Midbrain (tissue), 1 donor: ENCODE results near the gene AGAP9.
A peak's percentile ranks its signal among the peaks of the same experiment; 100 is the strongest.
"Not testable (repeated sequence)": the region's sequence is repeated elsewhere in the genome, so short reads cannot be mapped to it uniquely, and the experiment has no call there.

Source experiments
- DNase-seq: peaks from one replicate; lab custom pipeline; 2025; lab: John Stamatoyannopoulos, UW

Gene AGAP9

GRCh38 chr10:47485943-47486342, 37.5 kb downstream of the AGAP9 start:
- not testable (repeated sequence) for DNase-seq

DNA sequence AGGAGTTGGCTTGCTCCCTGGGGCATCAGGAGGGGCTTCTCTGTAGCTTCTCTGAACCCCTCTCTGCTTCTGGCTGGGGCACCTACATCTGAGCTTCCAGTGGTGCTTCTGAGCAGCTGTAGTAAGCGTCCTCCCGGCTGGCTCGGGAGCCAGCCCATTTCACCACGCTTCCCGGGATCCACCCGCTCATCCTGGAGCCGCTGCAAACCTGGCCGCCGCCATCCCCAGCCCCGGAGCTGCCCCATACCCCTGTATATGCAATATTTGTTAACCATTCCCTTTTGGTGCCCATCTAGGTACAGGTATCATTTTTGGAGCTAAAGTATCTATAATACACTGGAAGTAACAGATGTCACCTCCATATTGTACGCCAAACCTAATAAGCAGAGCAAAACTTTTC, 38.7 kb downstream of the AGAP9 start:
- not testable (repeated sequence) for DNase-seq

DNA sequence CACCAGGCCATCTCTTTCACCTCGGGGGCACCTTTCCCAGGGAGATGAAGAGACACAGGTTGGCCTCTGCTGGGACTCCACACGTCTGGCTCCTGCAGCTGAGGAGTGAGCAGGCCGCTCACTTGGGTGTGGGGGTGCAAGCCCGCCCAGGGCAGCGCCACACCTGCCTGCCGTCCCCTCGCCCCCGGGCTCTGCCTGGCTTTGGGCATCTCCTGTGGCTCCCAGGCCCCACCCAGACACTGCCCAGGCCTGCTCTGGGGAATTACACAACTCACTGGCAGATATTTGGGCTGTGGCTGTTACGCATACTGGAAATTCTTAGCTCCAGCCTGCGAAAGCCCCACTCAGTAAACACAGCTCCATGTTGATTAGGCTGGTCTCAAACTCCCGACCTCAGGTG, 39.5 kb downstream of the AGAP9 start, which contains the start of gene ANXA8:
Gene ANXA8 (minus strand): TSS at position 193 of the 400 bp plus-strand sequence. CDS start 182 bp downstream, at position 11.
- not testable (repeated sequence) for DNase-seq

DNA sequence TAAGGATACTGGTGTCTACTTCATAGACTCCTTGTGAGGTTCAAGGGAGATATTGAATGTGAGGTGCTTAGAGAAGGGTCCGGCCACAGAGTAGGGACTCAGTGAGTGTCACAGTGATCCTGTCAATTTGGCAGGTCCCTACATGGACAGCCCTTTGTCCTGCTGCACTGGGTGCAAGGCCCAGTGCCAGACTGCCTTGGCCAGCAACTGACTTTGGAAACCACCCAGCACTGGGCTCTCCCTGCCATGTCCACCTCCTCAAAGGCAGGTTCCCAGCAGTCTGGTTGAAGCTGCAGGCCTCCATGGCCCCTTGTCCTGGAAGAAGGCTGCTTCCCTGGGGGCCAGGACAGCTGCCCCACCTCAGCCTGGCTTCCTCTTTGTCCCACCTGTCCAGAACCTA, 41.1 kb downstream of the AGAP9 start:
- DNase-seq, result not testable (repeated sequence)

- DNase-seq, result not testable (repeated sequence)
Measured at GRCh38 chr10:47481768-47482181, 41.7 kb downstream of the AGAP9 start.

DNA sequence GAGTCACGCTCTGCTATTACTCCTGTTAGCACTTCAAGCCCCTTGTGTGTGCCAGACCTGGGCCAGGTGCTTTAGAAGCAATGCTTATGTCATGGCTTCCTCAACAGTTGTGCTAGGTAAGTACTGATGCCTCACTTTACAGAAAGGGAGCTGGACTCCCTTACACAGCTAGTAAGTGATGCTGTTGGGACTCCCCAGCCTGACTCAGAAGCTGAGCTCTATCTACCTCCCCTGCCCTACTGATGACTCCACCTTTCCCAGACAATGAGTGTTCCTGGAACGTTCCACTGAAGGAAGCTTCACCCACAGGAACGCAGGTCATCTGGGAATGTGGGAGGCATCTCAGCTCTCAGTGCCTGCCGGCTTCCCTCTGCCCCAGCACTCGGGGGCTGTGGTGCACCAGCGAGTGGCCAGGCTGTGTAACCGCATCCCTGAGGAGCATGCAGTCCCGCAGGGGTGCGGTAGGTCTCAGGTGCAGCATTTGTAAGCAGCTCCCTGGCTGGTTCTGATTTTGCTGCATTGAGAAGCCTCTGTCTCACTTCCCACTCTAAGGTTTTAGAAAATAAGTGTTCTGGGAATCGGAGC, 42.2 kb downstream of the AGAP9 start:
- not testable (repeated sequence) for DNase-seq

DNA sequence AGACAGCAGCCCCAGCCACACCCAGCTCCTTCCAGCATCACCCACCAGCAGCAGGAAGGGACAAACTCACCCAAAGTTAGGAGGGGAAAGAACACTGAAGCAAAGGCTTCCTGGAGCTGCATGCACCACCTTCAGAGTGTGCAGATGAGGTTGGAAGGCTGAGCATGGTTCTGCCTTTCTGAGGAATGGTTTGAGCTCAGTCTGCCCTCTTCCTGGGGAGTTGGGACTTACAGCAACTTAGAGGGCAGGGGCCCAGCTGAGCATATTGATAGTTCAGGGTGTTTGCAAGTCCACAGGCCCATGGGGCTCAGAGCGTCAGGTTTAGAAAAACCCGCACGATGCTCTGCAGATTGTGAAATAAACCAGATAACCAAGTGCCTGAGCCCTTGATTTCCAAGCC, 43.3 kb downstream of the AGAP9 start:
- DNase-seq, result not testable (repeated sequence)

DNA sequence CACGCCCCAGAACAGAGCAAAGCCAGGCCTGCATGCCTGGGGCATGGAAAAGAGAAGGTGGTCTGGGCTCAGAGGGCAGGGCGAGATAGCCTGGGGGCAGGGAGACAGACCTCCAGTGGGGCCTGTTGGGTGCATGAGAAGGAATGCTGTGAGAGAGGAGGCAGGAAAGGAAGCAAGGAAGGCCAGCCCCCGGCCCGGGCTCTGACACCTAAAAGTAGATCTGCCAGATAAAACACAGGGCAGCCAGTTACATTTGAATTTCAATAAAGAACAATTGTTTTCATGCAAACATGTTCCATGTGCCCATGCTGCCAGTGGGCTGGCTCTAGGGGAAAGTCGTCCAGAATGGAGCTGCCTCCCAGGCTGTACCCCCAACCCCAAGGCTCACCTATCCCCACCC, 45.3 kb downstream of the AGAP9 start:
- DNase-seq, result not testable (repeated sequence)

DNA sequence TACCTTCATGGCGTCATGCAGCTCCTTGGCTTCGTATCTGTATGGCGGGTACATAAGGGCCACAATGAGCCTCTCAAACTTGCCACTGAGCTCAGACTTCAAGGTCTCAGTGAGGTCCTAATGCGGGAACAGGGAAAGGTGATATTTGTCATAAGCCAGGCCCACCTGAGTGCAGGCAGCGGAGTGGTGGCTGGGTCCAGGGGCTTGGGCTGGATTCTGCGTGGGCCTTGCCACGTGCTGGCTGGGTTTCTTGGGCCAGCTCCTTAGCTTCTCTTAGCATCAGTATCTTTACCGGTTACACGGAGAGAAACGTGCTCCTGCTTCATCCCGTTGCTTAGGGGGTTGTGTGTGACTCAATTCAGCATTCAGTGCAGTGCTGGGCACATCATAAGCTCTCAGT, 46.4 kb downstream of the AGAP9 start:
- DNase-seq, result not testable (repeated sequence)

GRCh38 chr10:47475101-47475500, 48.3 kb downstream of the AGAP9 start:
- not testable (repeated sequence) for DNase-seq

- DNase-seq, result not testable (repeated sequence)
Measured at GRCh38 chr10:47473516-47473915, 49.9 kb downstream of the AGAP9 start.

DNA sequence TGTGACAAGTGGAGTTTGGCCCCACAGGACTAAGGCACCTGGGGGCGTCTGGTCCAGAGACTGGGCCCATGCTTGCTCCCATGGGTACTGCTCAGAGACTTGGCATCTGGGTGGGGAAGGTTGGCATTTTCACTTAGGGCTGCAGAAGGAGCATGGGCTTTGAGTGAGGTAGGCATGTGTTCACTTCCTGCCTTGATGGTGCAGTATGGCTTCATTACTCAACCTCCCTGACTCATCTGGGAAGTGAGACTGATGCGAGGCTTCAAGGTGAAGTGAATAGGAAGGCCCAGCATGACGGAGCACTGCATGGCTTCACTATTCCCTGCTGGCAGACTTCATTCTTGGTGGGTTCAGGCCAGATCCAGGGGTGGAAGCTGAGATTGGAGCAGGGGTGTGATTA, 50.8 kb downstream of the AGAP9 start:
- not testable (repeated sequence) for DNase-seq

- not testable (repeated sequence) for DNase-seq
Measured at GRCh38 chr10:47472072-47472471, 51.4 kb downstream of the AGAP9 start.

- not testable (repeated sequence) for DNase-seq
Measured at GRCh38 chr10:47468731-47469528, 54.5 kb downstream of the AGAP9 start.

DNA sequence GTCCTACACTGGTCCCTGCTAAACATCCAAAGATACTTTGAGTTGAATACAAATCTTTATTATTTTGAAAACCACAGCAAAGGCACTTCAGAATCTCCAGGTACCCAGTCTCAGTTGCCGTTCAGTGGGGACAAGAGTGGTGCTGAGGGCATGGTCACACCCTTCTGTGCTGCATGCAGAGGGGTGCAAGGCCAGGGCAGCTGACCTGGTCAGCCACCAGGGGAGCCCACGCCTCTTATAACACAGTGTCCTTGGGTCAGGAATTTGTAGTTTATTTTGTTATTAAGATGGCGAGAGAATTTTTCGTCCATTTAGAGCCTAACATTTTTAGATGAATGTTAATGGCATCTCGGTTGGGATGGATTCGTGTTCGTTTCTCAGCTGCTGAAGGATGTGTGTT, 55.5 kb downstream of the AGAP9 start:
- not testable (repeated sequence) for DNase-seq

DNA sequence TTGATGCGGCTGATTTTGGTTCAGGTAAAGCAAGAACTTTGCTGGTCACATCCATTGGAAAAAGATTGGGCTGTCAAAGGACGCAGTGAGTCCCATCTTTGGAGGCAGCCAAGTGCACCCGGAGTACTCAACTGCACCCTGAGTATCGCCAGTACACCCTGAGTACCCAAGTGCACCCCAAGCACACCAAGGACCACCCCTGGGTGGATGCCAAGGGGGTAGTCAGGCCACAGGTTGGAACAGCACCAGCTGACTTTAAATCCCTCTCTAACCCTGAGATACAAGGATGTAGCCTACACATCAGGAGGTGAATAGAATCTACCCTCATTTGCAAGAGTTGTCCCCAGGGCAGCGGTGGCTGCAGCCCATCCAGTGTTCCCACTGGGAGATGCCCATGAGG, 56.0 kb downstream of the AGAP9 start:
- not testable (repeated sequence) for DNase-seq

DNA sequence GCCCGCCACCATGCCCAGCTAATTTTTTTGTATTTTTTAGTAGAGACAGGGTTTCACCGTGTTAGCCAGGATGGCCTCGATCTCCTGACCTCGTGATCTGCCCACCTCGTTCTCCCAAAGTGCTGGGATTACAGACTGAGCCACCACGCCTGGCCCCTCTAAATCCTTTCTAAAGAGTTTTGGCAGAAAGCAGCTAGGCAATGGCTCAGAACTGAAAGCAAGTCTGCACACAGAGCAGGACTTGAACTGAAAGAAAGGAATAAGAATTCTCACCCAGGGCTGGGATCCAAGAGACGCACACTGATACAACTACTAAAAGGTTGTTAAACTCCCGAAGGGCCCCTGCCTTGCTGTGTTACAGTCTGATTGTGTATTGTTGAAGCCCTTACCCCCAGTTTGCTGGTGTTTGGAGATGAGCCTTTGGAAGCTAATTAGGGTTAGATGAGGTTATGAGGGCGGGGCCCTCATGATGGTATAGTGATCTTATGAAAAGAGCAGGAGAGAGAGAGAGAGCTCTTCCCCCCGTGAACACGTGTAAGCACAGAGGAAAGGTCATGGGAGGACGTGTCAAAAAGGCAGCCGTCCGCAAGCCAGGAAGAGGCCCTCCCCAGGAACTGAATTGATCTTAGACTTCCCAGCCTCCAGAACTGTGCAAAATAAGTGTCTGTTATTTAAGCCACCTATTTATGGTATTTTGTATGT, 58.1 kb downstream of the AGAP9 start:
- DNase-seq, result not testable (repeated sequence)

- DNase-seq, result not testable (repeated sequence)
Measured at GRCh38 chr10:47462577-47463358, 60.7 kb downstream of the AGAP9 start.

- peak; percentile 21 for DNase-seq
Measured at GRCh38 chr10:47461261-47461687, 62.2 kb downstream of the AGAP9 start.

DNA sequence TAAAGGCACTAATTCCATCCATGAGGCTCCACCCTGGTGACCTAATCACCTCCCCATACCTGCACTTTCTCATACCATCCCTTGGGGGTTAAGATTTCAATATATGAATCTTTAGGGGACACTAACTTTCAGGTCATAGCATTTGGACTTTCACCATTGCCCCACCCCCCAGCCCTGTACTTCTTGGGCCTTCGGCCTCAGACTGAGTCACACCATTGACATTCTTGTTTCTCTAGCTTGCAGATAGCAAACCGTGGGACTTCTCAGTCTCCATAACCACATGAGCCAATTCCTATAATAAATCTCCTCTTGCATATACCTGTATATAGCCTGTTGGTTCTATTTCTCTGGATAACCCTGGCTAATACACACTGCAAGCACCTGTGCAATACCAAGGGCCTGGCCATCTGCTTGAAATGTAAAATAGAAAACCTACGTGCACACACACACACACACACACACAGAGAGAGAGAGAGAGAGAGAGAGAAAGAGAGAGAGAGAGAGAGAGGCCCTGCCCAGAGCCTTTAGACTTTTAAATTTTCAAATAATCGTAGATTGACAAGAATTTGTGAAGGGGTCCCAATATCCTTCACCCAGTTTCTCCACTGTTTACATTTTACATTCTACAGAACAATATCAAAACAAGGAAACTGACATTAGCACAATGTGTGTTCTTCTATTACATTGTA, 64.8 kb downstream of the AGAP9 start:
- DNase-seq, result no peak

DNA sequence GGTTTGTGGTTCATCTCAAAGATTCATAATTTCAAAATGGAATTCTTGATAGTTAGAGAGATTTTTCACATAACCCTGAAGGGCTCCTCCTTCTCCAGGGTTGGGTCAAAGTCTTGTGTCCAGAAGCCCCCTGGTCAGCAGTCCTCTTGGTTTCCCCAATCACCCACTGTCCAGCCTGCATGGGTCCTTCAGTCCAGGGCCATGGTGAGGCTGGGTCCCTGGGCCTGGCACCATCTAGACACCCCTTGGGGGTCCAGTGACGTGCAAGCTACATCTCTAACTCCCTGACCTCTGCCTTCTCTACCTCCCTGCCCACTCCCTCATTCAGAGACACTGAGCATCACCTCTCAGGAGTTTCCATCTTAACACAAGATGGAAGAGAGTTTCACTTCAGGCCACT, 65.6 kb downstream of the AGAP9 start:
- no peak for DNase-seq
